DOHH2 (cell line): ENCODE results near the gene GLI3.

ENCODE experiments used
- EZH2phosphoT487 ChIP-seq: fragments of 200-600 bp; sonication (generic); IDR thresholded peaks from 2 replicates; pipeline ENCODE4 v1.6.1; 2017; ENCODE audit warnings: borderline replicate concordance, mild to moderate bottlenecking, antibody characterized with exemption, low read length, moderate library complexity, mixed read lengths
- TF ChIP-seq, protein P1 (sequence below): fragments of 200-600 bp; sonication (generic); IDR thresholded peaks from one replicate; pipeline ENCODE4 v1.5.1; 2014; ENCODE audit warnings: antibody characterized with exemption, mild to moderate bottlenecking, low read depth, low read length; ENCODE audit not compliant: poor library complexity, severe bottlenecking

DNA sequence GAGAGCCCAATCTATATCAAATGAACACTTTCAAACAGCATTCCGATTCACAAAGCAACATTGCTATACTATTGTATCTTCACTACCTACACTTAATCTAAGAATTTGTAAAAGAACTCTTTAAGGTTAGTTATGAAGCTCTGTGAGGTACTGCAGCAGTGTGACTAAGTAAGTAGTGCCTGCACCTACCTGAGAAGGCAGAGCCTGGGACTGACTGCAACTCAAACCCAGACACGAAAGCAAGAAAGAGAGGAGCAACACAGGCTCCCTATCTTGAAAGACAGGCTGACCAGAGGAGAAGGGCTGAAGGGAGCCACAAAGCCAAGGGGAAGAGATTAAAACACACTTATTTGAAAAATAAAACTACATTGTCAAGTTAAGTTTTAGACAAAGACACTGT is 160.1 kb downstream of the GLI3 start:
- TF ChIP-seq, protein P1, sequence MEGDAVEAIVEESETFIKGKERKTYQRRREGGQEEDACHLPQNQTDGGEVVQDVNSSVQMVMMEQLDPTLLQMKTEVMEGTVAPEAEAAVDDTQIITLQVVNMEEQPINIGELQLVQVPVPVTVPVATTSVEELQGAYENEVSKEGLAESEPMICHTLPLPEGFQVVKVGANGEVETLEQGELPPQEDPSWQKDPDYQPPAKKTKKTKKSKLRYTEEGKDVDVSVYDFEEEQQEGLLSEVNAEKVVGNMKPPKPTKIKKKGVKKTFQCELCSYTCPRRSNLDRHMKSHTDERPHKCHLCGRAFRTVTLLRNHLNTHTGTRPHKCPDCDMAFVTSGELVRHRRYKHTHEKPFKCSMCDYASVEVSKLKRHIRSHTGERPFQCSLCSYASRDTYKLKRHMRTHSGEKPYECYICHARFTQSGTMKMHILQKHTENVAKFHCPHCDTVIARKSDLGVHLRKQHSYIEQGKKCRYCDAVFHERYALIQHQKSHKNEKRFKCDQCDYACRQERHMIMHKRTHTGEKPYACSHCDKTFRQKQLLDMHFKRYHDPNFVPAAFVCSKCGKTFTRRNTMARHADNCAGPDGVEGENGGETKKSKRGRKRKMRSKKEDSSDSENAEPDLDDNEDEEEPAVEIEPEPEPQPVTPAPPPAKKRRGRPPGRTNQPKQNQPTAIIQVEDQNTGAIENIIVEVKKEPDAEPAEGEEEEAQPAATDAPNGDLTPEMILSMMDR: no peak
- TF ChIP-seq EZH2phosphoT487: no peak
